H1 (cell line): ENCODE results near the gene BICDL1. TPM values are rescaled to one million over a fixed set of nuclear protein-coding genes. Genes with fewer than 3 reads are reported as not detected.
A peak's percentile ranks its signal among the peaks of the same experiment; 100 is the strongest.

Source experiments
- CTCF ChIA-PET: fragments of 300-600 bp; sonication (Branson Sonifier 250); formaldehyde crosslinking; loops from one replicate; lab custom pipeline; 2021; ENCODE audit not compliant: partially characterized antibody; lab: Charles Lee
- POLR2A ChIA-PET: fragments of 300-600 bp; sonication (Branson Sonifier 250); formaldehyde crosslinking; loops from one replicate; lab custom pipeline; 2021; ENCODE audit warnings: inconsistent platforms; ENCODE audit not compliant: partially characterized antibody; lab: Charles Lee
- DNase-seq, 2 experiments: peaks; one replicate each; pipeline versions ENCODE4 v3.0.0 to v3.0.0-alpha.2; 2010 to 2022; ENCODE audit warnings: low spot score in 2 of 2, low read depth in 1 of 2, mixed read lengths in 1 of 2
- FAIRE-seq: peaks from 2 replicates; lab custom pipeline; 2011; peaks lifted over from hg19 to GRCh38; lab: Jason Lieb, UNC
- H2AFZ ChIP-seq: 2 replicates; pipeline ENCODE4 v1.8.1; 2012; ENCODE audit warnings: low read length, inconsistent platforms
- H2AK5ac ChIP-seq: 2 replicates; pipeline ENCODE4 v1.6.1; 2013; ENCODE audit warnings: low read depth, low read length
- H2BK120ac ChIP-seq: replicated peaks from 2 replicates; pipeline ENCODE3; 2013; ENCODE audit warnings: low read depth, low read length, inconsistent platforms
- H2BK12ac ChIP-seq: 2 replicates; pipeline ENCODE4 v1.6.1; 2013; ENCODE audit warnings: low read depth, low read length
- H2BK15ac ChIP-seq: 2 replicates; pipeline ENCODE4 v1.6.1; 2013; ENCODE audit warnings: low read length
- H2BK20ac ChIP-seq: 2 replicates; pipeline ENCODE4 v1.6.1; 2013; ENCODE audit warnings: low read length
- H2BK5ac ChIP-seq: 2 replicates; pipeline ENCODE4 v1.6.1; 2013; ENCODE audit warnings: low read depth, low read length
- H3K14ac ChIP-seq: 2 replicates; pipeline ENCODE4 v1.6.1; 2013; ENCODE audit warnings: inconsistent platforms; ENCODE audit not compliant: insufficient read length
- H3K18ac ChIP-seq: 2 replicates; pipeline ENCODE4 v1.6.1; 2013; ENCODE audit warnings: low read length; ENCODE audit errors: extremely low read depth
- H3K23ac ChIP-seq: 2 replicates; pipeline ENCODE4 v1.6.1; 2013; ENCODE audit warnings: inconsistent platforms; ENCODE audit not compliant: insufficient read length
- H3K23me2 ChIP-seq: 2 replicates; pipeline ENCODE4 v1.6.1; 2013; ENCODE audit warnings: low read depth, low read length
- H3K27ac ChIP-seq: 2 replicates; pipeline ENCODE4 v1.6.1; 2011; ENCODE audit warnings: low read depth, low read length, inconsistent platforms
- H3K27me3 ChIP-seq, 4 experiments: replicated peaks in 1 of 4; 1 replicate in 1 of 4; 2 replicates in 3 of 4; pipeline versions ENCODE4 v1.6.1 to v1.8.1; 2011 to 2013; ENCODE audit warnings: low read length in 3 of 4, mild to moderate bottlenecking in 3 of 4, inconsistent platforms in 2 of 4, mixed read lengths in 2 of 4, moderate library complexity in 1 of 4; ENCODE audit not compliant: control insufficient read depth in 3 of 4, insufficient read depth in 3 of 4; ENCODE audit errors: extremely low read depth in 1 of 4
- H3K36me3 ChIP-seq, 4 experiments: 2 replicates each; pipeline versions ENCODE4 v1.6.1 to v1.8.1; 2011 to 2013; ENCODE audit warnings: mild to moderate bottlenecking in 4 of 4, low read length in 3 of 4, moderate library complexity in 2 of 4, control low read depth in 1 of 4, inconsistent platforms in 1 of 4; ENCODE audit not compliant: insufficient read depth in 4 of 4, control insufficient read depth in 2 of 4
- H3K4ac ChIP-seq: replicated peaks from 2 replicates; pipeline ENCODE3; 2013; ENCODE audit warnings: low read length, low read depth, mixed read lengths, inconsistent platforms; ENCODE audit not compliant: insufficient read length
- H3K4me1 ChIP-seq, 4 experiments: replicated peaks in 1 of 4; 1 replicate in 1 of 4; 2 replicates in 3 of 4; pipeline versions ENCODE4 v1.6.1 to v1.8.1; 2011 to 2013; ENCODE audit warnings: low read length in 3 of 4, inconsistent platforms in 2 of 4, mixed read lengths in 1 of 4; ENCODE audit not compliant: insufficient read depth in 4 of 4, control insufficient read depth in 3 of 4
- H3K4me2 ChIP-seq, 2 experiments: 2 replicates each; pipeline versions ENCODE4 v1.6.1 to v1.8.1; 2011 to 2013; ENCODE audit warnings: low read depth in 2 of 2, low read length in 2 of 2, control low read depth in 1 of 2, inconsistent platforms in 1 of 2, mild to moderate bottlenecking in 1 of 2; ENCODE audit not compliant: insufficient read depth in 1 of 2
- H3K4me3 ChIP-seq, 4 experiments: fragments of 200-600, 300-600 bp in 1 of 4; sonication (generic), shearing (Covaris generic), sonication (Bioruptor Twin) in 1 of 4; 2 replicates each; pipeline versions ENCODE4 v1.5.1 to v1.8.1; 2011 to 2016; ENCODE audit warnings: low read length in 4 of 4, low read depth in 3 of 4, control low read depth in 2 of 4, inconsistent platforms in 2 of 4, mild to moderate bottlenecking in 2 of 4, mixed read lengths in 1 of 4, moderate library complexity in 1 of 4; ENCODE audit not compliant: insufficient read depth in 2 of 4; ENCODE audit errors: extremely low read depth in 1 of 4
- H3K56ac ChIP-seq: replicated peaks from 2 replicates; pipeline ENCODE3; 2013; ENCODE audit warnings: low read depth, mild to moderate bottlenecking, mixed read lengths, low read length, inconsistent platforms; ENCODE audit not compliant: insufficient read length
- H3K79me1 ChIP-seq: 2 replicates; pipeline ENCODE4 v1.6.1; 2013; ENCODE audit warnings: low read depth, low read length, control low read depth
- H3K79me2 ChIP-seq, 2 experiments: 2 replicates each; pipeline versions ENCODE4 v1.6.1 to v1.8.1; 2012 to 2013; ENCODE audit warnings: low read length in 2 of 2, mild to moderate bottlenecking in 2 of 2, inconsistent platforms in 1 of 2; ENCODE audit not compliant: insufficient read depth in 2 of 2, control insufficient read depth in 1 of 2
- H3K9ac ChIP-seq, 4 experiments: replicated peaks in 1 of 4; 1 replicate in 1 of 4; 2 replicates in 3 of 4; pipeline versions ENCODE4 v1.6.1 to v1.8.1; 2011 to 2013; ENCODE audit warnings: low read depth in 3 of 4, low read length in 3 of 4, control low read depth in 2 of 4, mild to moderate bottlenecking in 2 of 4, moderate library complexity in 2 of 4, inconsistent platforms in 1 of 4; ENCODE audit errors: extremely low read depth in 1 of 4
- H3K9me3 ChIP-seq, 2 experiments: 2 replicates each; pipeline versions ENCODE4 v1.6.1 to v1.8.1; 2012 to 2013; ENCODE audit warnings: mild to moderate bottlenecking in 2 of 2, moderate library complexity in 2 of 2, control low read depth in 1 of 2, inconsistent platforms in 1 of 2, low read depth in 1 of 2, low read length in 1 of 2, mixed read lengths in 1 of 2; ENCODE audit not compliant: insufficient read depth in 2 of 2
- H4K20me1 ChIP-seq, 2 experiments: replicated peaks in 1 of 2; 2 replicates each; pipeline versions ENCODE3 to v1.8.1; 2011 to 2013; ENCODE audit warnings: inconsistent platforms in 2 of 2, low read length in 2 of 2, mild to moderate bottlenecking in 1 of 2; ENCODE audit not compliant: insufficient read depth in 2 of 2, control insufficient read depth in 1 of 2
- H4K5ac ChIP-seq: 2 replicates; pipeline ENCODE4 v1.6.1; 2013; ENCODE audit warnings: low read length, low read depth, mixed read lengths, inconsistent platforms; ENCODE audit not compliant: insufficient read length
- H4K8ac ChIP-seq: 2 replicates; pipeline ENCODE4 v1.8.0; 2013; ENCODE audit warnings: mild to moderate bottlenecking, moderate library complexity, low read length, inconsistent platforms; ENCODE audit not compliant: insufficient read depth; ENCODE audit errors: extremely low read depth
- H4K91ac ChIP-seq: replicated peaks from 2 replicates; pipeline ENCODE3; 2013; ENCODE audit warnings: low read length, mixed read lengths, inconsistent platforms; ENCODE audit not compliant: insufficient read length
- ATF3 ChIP-seq: IDR thresholded peaks from 2 replicates; pipeline ENCODE4 v1.6.1; 2011; ENCODE audit warnings: low read depth, mild to moderate bottlenecking, low read length; ENCODE audit not compliant: insufficient read depth
- BCL11A ChIP-seq, 2 experiments: IDR thresholded peaks; one replicate each; pipeline ENCODE4 v1.6.1; 2011; ENCODE audit warnings: low read depth in 2 of 2, low read length in 2 of 2, mild to moderate bottlenecking in 2 of 2
- CHD1 ChIP-seq: IDR thresholded peaks from 2 replicates; pipeline ENCODE4 v1.6.1; 2012; ENCODE audit warnings: low read depth, low read length, improper control_type of control experiment
- E2F6 ChIP-seq: IDR thresholded peaks from 2 replicates; pipeline ENCODE4 v1.6.1; 2012; ENCODE audit warnings: inconsistent platforms
- KDM4A ChIP-seq: IDR thresholded peaks from one replicate; pipeline ENCODE4 v1.7.1; 2012; ENCODE audit warnings: low read depth, mild to moderate bottlenecking, moderate library complexity, low read length, inconsistent platforms; ENCODE audit not compliant: severe bottlenecking
- WGBS, 2 experiments: shearing (Covaris generic) in 1 of 2; methylation state at CpG; one replicate each; pipeline versions ENCODE4 v1.1.6 to v1.1.7; 2013 to 2015; ENCODE audit warnings: low lambda C conversion rate in 2 of 2, mixed read lengths in 2 of 2, inconsistent platforms in 1 of 2, low coverage in 1 of 2, missing lambda C conversion rate in 1 of 2; ENCODE audit not compliant: insufficient replicate concordance in 2 of 2, insufficient coverage in 1 of 2, insufficient read length in 1 of 2; ENCODE audit errors: extremely low coverage in 1 of 2, missing lambda C conversion rate in 1 of 2; 5-methylcytosine and 5-hydroxymethylcytosine counted together
- polyA plus RNA-seq, 7 experiments: library from polyadenylated mRNA; depleted of rRNA in 3 of 7; stranded (reverse) in 5 of 7; unstranded in 2 of 7; fragments of >200 nt in 5 of 7; fragments of 200-250 nt in 2 of 7; gene quantifications; 1 replicate in 5 of 7; 2 replicates in 1 of 7; 4 replicates in 1 of 7; pipeline versions ENCODE4 v1.2.1 to v1.2.3, GENCODE V29; 2011 to 2013; ENCODE audit warnings: missing spikeins in 2 of 7, mixed read lengths in 2 of 7
- total RNA-seq: library from RNA; stranded (reverse); fragmentation: NEBNext Ultra II Directional; extraction: Animal tissue kit (Norgen Biotek cat#: 25700); gene quantifications from 2 replicates; pipeline ENCODE4 v1.2.1, GENCODE V29; 2021

Gene BICDL1
- total and polyA plus RNA-seq, 2 of the 8 experiments (the other 6 are each of a cell fraction or from before 2014, with no cell fraction given), result 17.2 to 25.9 TPM

DNA sequence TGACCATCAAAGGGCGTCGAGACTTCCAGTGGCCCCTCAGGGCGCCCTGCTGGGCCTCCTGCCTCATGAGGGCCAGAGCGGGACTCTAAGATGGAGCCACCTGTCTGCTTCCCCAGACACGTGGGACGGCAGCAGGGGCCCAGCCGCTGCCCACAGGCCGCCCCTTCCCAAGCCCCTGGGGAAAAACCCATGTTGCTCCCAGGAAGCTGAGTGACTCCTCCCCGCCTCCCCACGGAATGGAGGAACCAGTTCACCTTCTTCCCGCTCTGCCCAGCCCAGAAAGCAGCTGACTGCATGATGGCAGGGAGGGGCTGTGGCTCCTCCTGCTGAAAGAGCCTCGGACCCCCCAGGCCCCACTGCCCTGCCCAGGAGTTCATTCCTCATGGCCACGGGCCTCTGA is 112.6 kb downstream of the BICDL1 start:
- Histone ChIP-seq H4K8ac (no peak overlapping the region), H2BK5ac (no peak overlapping the region), H3K4me3 (no peak overlapping the region), H3K4ac (no peak overlapping the region), H2BK12ac (no peak overlapping the region), H3K27ac (no peak overlapping the region), H3K56ac (no peak overlapping the region), H3K14ac (no peak overlapping the region), H2BK120ac (no peak overlapping the region), H3K23me2 (no peaks in the 10 kb centered on the region), H4K5ac (no peak overlapping the region), H3K23ac (no peak overlapping the region), H3K18ac (no peak overlapping the region), H2AK5ac (no peak overlapping the region), H3K36me3 (peaks cover 0 to 19% (median 8%) of the 10 kb centered on the region in 4 experiments; a peak in 6 of 8 replicates), H4K91ac (no peak overlapping the region), H4K20me1 (peaks cover 6 to 19% of the 10 kb centered on the region in 2 experiments), H3K9ac (no peak overlapping the region), H2BK20ac (no peak overlapping the region), H3K79me2 (peaks cover 0 to 43% of the 10 kb centered on the region in 2 experiments; a peak in 3 of 4 replicates), H2BK15ac (no peak overlapping the region; the same call in 1 of the 2 replicates), H3K79me1 (peaks cover 10% of the 10 kb centered on the region; the same call in 1 of the 2 replicates), H3K27me3 (no peaks in the 10 kb centered on the region), H2AFZ (no peak overlapping the region), H3K4me2 (no peak overlapping the region), H3K9me3 (no peaks in the 10 kb centered on the region), H3K4me1 (peaks cover 0 to 9% (median 5%) of the 10 kb centered on the region in 4 experiments; a peak in 5 of 7 replicates)
- WGBS, 2 experiments, result 86% methylated on average over 13 of the region's 13 CpGs; no CpG with 5 or more reads in 1 of the 2 experiments
- TF ChIP-seq ATF3 (no peak), E2F6 (0 out of 2 replicates have a peak, but pooled peaks have one; percentile 29), BCL11A (IDR thresholded peaks at IDR 0.05; ENCODE audit: low read depth in 2 of 2, low read length in 2 of 2) (no peak), CHD1 (no peak), KDM4A (no peak)
- ChIA-PET POLR2A (interaction anchor here (0.6 to 6.3 kb wide), 11 partner anchors 8 to 190 kb away, joined by 3 to 52 read pairs (median 5); partner anchors contain the start of genes RAB35 and RNU4-2), CTCF (interaction anchor here (0.5 to 2.6 kb wide), 3 partner anchors 12 to 1251 kb away, joined by 3 to 12 read pairs (median 3); partner anchors contain the start of gene RAB35)
- no peak for DNase-seq
- no peak for FAIRE-seq
